HepG2 (cell line): ENCODE measurements around the gene ENHO.

ENCODE experiments used
- CTCF ChIP-seq: sonication (generic); formaldehyde crosslinking; IDR thresholded peaks from 2 replicates; pipeline ENCODE4 v1.5.0; 2020; ENCODE audit warnings: mild to moderate bottlenecking, missing genetic modification reagents, moderate library complexity
- FOXO4 ChIP-seq: sonication (generic); formaldehyde crosslinking; conservative IDR thresholded peaks from 2 replicates; pipeline ENCODE4 v1.8.1; 2023; ENCODE audit warnings: missing genetic modification reagents
- IRX3 ChIP-seq: sonication (generic); formaldehyde crosslinking; IDR thresholded peaks from 2 replicates; pipeline ENCODE4 v1.8.1; 2023; ENCODE audit warnings: mild to moderate bottlenecking, low read depth, missing genetic modification reagents, borderline replicate concordance
- MLX ChIP-seq: IDR thresholded peaks from 2 replicates; pipeline ENCODE4 v1.6.1; 2016
- NCOA2 ChIP-seq: sonication (generic); formaldehyde crosslinking; IDR thresholded peaks from 2 replicates; pipeline ENCODE4 v1.8.0; 2022; ENCODE audit warnings: inconsistent platforms
- REPIN1 ChIP-seq: sonication (generic); formaldehyde crosslinking; IDR thresholded peaks from 2 replicates; pipeline ENCODE4 v1.8.0; 2022; ENCODE audit warnings: missing genetic modification reagents, low read depth, mild to moderate bottlenecking, borderline replicate concordance
- RFX1 ChIP-seq: fragments of 450-650 bp; IDR thresholded peaks from 2 replicates; pipeline ENCODE4 v1.6.1; 2017
- ZBTB3 ChIP-seq: sonication (generic); formaldehyde crosslinking; IDR thresholded peaks from 2 replicates; pipeline ENCODE4 v1.4.0; 2020; ENCODE audit warnings: low read depth, mild to moderate bottlenecking, moderate library complexity, missing genetic modification reagents, borderline replicate concordance
- ZKSCAN5 ChIP-seq: sonication (generic); formaldehyde crosslinking; IDR thresholded peaks from 2 replicates; pipeline ENCODE4 v1.5.1; 2020; ENCODE audit warnings: mild to moderate bottlenecking, missing genetic modification reagents
- ZNF274 ChIP-seq: sonication (generic); formaldehyde crosslinking; IDR thresholded peaks from 2 replicates; pipeline ENCODE4 v1.5.1; 2020; ENCODE audit warnings: mild to moderate bottlenecking, missing genetic modification reagents
- ZNF354B ChIP-seq: sonication (generic); formaldehyde crosslinking; IDR thresholded peaks from 2 replicates; pipeline ENCODE4 v1.8.0; 2022; ENCODE audit warnings: mild to moderate bottlenecking, missing genetic modification reagents
- ZNF660 ChIP-seq: sonication (generic); formaldehyde crosslinking; IDR thresholded peaks from 2 replicates; pipeline ENCODE4 v1.5.1; 2020; ENCODE audit warnings: mild to moderate bottlenecking, low read depth, missing genetic modification reagents, borderline replicate concordance

- TF ChIP-seq ZNF274 (no peak), ZKSCAN5 (no peak), RFX1 (no peak), CTCF (CRISPR knock-in tag) (no peak), ZNF660 (CRISPR knock-in tag) (no peak), ZBTB3 (CRISPR knock-in tag) (no peak), NCOA2 (no peak), IRX3 (CRISPR knock-in tag) (no peak), FOXO4 (CRISPR knock-in tag) (no peak), REPIN1 (CRISPR knock-in tag) (no peak), MLX (CRISPR knock-in tag) (no peak), ZNF354B (CRISPR knock-in tag) (no peak)
Observed at GRCh38 chr9:34503406-34503805, 19.4 kb downstream of the ENHO start.
